PFSK-1 (cell line): Measurements from ENCODE around the gene MAP7.

Experiments
- FOXP2 ChIP-seq: optimal IDR thresholded peaks from 2 replicates; pipeline ENCODE3; 2011; ENCODE audit warnings: borderline replicate concordance, control low read depth, inconsistent platforms; ENCODE audit not compliant: insufficient read depth; ENCODE audit errors: extremely low read length, extremely low read depth
- POLR2AphosphoS5 ChIP-seq: IDR thresholded peaks from 2 replicates; pipeline ENCODE4 v1.6.1; 2012; ENCODE audit warnings: low read depth, mild to moderate bottlenecking, control low read depth, low read length, moderate library complexity
- SIN3A ChIP-seq: IDR thresholded peaks from 2 replicates; pipeline ENCODE4 v1.6.1; 2012; ENCODE audit warnings: mild to moderate bottlenecking, low read length, moderate library complexity, borderline replicate concordance; ENCODE audit not compliant: insufficient read depth
- TAF1 ChIP-seq: IDR thresholded peaks from 2 replicates; pipeline ENCODE4 v1.6.1; 2012; ENCODE audit warnings: low read length, control low read depth, borderline replicate concordance; ENCODE audit not compliant: insufficient read depth
- TF ChIP-seq, protein P1 (sequence below), 2 experiments: IDR thresholded peaks; 2 replicates each; pipeline versions ENCODE4 v1.6.1 to v1.8.0; 2011 to 2012; ENCODE audit warnings: low read depth in 2 of 2, low read length in 2 of 2, control low read depth in 1 of 2, inconsistent platforms in 1 of 2, mild to moderate bottlenecking in 1 of 2, moderate library complexity in 1 of 2; ENCODE audit not compliant: insufficient read depth in 1 of 2

Gene MAP7

DNA sequence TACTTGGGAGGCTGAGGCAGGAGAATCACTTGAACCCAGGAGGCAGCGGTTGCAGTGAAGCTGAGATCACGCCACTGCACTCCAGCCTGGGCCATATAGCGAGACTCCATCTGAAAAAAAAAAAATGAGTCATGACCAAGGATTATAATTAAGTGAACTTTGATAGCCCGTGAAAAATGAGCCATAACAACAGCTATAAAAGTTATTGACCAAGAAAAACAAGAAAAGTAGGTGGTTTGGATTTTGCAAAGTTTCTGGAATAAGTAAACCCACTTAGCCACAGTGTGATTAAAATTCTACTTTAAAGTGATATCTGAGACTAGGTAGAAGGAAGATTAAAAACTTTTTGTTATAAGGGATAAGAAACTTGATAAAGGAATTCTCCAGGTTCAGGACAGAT is 234.6 kb downstream of the MAP7 start:
- TF ChIP-seq SIN3A (no peak), TAF1 (no peak), POLR2AphosphoS5 (no peak), FOXP2 (no peak)
- TF ChIP-seq, protein P1, sequence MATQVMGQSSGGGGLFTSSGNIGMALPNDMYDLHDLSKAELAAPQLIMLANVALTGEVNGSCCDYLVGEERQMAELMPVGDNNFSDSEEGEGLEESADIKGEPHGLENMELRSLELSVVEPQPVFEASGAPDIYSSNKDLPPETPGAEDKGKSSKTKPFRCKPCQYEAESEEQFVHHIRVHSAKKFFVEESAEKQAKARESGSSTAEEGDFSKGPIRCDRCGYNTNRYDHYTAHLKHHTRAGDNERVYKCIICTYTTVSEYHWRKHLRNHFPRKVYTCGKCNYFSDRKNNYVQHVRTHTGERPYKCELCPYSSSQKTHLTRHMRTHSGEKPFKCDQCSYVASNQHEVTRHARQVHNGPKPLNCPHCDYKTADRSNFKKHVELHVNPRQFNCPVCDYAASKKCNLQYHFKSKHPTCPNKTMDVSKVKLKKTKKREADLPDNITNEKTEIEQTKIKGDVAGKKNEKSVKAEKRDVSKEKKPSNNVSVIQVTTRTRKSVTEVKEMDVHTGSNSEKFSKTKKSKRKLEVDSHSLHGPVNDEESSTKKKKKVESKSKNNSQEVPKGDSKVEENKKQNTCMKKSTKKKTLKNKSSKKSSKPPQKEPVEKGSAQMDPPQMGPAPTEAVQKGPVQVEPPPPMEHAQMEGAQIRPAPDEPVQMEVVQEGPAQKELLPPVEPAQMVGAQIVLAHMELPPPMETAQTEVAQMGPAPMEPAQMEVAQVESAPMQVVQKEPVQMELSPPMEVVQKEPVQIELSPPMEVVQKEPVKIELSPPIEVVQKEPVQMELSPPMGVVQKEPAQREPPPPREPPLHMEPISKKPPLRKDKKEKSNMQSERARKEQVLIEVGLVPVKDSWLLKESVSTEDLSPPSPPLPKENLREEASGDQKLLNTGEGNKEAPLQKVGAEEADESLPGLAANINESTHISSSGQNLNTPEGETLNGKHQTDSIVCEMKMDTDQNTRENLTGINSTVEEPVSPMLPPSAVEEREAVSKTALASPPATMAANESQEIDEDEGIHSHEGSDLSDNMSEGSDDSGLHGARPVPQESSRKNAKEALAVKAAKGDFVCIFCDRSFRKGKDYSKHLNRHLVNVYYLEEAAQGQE (IDR thresholded peaks at IDR 0.05; ENCODE audit: insufficient read depth in 1 of 2, low read depth in 2 of 2, low read length in 2 of 2) = no peak

DNA sequence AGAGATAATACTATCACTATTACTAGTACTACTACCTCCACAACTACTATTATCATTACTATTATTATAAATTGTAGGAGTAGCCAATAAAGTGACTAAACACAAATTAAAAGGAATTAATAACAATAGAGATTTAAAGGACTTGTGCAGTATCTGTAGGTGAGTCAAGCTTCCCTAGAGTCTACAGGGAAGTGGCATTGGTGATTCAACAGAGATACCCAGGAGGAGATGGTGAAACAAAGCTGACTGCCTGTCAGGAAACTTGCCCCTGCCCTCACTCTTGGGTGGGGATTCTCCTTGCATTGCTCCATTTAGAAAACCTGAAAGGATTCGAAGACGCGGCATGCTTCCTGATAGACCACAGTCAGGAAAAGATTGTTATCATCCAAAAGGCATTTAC is 237.2 kb downstream of the MAP7 start:
- TF ChIP-seq SIN3A (no peak), TAF1 (no peak), FOXP2 (no peak), POLR2AphosphoS5 (no peak)
- TF ChIP-seq, protein P1 (IDR thresholded peaks at IDR 0.05; ENCODE audit: insufficient read depth in 1 of 2, low read depth in 2 of 2, low read length in 2 of 2) = no peak

DNA sequence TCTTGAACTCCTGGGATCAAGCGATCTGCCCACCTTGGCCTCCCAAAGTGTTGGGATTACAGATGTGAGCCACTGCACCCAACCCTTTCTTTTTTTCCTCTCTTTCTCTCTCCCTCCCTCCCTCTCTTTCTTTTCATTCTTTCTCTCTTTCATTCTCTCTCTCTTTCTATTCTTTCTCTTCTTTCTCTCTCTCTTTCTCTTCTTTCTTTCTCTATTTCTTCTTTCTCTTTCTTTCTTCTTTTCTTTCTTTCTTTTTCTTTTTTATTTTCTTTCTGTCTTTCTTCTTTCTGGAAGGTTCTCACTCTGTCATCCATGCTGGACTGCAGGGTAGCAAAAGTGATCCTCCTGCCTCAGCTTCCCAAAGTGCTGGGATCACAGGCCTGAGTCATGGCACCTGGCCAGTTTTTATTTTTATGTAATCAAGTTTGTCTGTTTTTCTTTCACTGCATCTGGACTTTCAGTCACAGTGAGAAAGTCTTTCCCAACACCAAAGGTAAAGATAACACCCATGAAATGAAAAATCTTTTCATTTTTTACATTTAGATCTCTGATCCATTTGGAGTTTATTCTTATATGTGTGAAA is 240.4 kb downstream of the MAP7 start:
- TF ChIP-seq TAF1 (no peak), FOXP2 (no peak)

DNA sequence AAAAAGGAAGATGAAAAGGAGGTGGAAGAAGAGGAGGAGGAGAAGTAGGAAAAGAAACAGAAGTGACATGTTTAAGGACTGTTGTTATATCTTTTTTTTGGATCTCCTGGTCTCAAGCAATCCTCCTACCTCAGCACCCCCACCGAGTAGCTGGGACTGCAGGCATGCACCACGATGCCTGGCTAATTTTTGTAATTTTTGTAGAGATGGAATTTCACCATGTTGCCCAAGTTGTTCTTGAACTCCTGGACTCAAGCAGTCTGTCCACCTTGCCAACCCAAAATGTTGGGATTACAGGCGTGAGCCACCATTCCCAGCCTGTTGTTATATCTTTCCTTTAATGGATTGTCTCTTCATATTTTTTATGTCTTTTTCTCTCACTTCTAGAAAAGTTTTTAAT is 241.1 kb downstream of the MAP7 start:
- TF ChIP-seq, protein P1 (IDR thresholded peaks at IDR 0.05; ENCODE audit: insufficient read depth in 1 of 2, low read depth in 2 of 2, low read length in 2 of 2) = no peak
- TF ChIP-seq SIN3A (no peak), TAF1 (no peak), FOXP2 (no peak), POLR2AphosphoS5 (no peak)

DNA sequence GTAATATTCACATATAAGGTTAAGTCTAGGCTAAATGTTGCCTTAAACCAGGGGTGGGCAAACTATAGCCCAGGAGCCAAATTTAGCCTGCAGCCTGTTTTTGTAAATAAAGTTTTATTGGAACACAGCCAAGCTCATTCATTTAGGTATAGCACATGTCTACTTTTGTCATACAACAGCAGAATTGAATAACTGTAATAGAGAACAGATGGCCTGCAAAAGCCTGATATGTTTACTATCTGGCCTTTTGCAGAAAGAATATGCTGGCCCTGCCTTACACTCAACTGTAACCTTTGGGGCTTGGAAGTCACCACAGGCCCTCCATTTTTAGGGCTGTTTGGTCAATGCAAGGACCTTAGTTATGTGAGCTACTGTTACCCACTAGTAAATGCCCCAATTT is 242.9 kb downstream of the MAP7 start:
- TF ChIP-seq POLR2AphosphoS5 (no peak), SIN3A (no peak), TAF1 (no peak), FOXP2 (no peak)
- TF ChIP-seq, protein P1 (IDR thresholded peaks at IDR 0.05; ENCODE audit: insufficient read depth in 1 of 2, low read depth in 2 of 2, low read length in 2 of 2) = no peak
